ENCODE data around the gene TMEM81.

DNA sequence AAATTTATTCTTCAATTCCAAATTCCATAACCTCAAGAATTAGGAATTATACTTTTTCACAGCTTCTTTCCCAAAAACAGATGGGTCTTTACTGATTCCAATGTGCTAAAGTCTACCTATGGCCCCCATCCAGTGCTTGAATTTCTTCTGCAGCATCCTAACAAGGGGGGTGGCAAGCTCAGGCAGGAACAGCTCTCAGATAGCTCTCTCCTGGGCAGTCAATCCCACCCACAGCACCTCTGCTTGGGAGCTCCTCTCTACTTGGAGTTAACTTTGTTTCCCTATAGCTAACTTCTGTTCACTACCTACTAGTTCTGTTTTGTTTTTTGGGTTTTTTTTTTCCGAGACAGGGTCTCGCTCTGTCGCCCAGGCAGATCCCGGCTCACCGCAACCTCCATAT is 25.5 kb upstream of the TMEM81 start:
- no peak for TF ChIP-seq CTCF (conservative IDR thresholded peaks at IDR 0.05)
- TF ChIP-seq EZH2 (IDR thresholded peaks at IDR 0.05; ENCODE audit: low read depth): no peak

Data from PC-9 (cell line).